Fibroblast of mammary gland (primary cell): Measurements from ENCODE around the gene TBC1D1.
"Not testable (repeated sequence)": the region's sequence is repeated elsewhere in the genome, so short reads cannot be mapped to it uniquely, and the experiment has no call there.

ENCODE experiments used
- DNase-seq: peaks from one replicate; pipeline ENCODE4 v3.0.0-alpha.2; 2010; ENCODE audit warnings: low read depth
- H3K4me3 ChIP-seq: 2 replicates; pipeline ENCODE4 v1.5.1; 2011; ENCODE audit warnings: low read depth, mild to moderate bottlenecking, low read length, moderate library complexity; ENCODE audit not compliant: control insufficient read depth
- CTCF ChIP-seq: conservative IDR thresholded peaks from 2 replicates; pipeline ENCODE4 v1.5.1; 2011; ENCODE audit warnings: low read depth, low read length, inconsistent platforms; ENCODE audit not compliant: control insufficient read depth, insufficient read depth

TBC1D1 gene

DNA sequence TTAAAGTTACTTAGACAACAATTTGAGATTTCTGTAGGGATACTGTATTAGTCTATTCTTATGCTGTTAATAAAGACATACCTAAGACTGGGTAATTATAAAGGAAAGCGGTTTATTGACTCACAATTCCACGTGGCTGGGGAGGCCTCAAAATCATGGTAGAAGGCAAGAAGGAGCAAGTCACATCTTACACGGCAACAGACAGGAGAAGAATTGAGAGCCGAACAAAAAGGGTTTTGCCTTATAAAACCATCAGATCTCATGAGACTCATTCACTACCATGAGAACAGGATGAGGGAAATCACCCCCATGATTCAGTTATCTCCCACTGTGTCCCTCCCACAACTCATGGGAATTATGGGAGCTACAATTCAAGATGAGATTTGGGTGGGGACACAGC lies 80.3 kb downstream of the TBC1D1 start:
- no peak overlapping the region for H3K4me3 ChIP-seq
- DNase-seq: no peak
- TF ChIP-seq CTCF: no peak

DNA sequence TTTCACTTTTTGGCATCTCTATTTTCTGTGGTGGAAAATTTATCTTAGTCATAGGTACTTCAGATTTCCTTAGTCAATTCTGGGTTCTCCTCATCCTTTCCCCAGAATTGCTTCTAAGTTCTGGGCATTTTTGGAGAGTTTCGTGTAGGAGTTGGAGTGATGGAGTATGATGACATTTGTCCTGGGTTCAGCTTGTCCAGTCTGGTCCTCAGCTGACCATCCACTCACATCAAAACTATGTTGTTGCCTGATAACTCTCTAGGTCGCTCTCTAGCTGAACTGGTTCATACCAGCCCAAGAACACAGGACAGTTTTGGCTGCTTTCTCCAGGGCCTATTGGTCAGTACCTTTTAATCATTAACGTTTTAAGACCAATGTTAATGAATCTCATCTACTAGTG lies 82.6 kb downstream of the TBC1D1 start:
- DNase-seq: no peak
- no peak for TF ChIP-seq CTCF
- no peak overlapping the region for H3K4me3 ChIP-seq

- not testable (repeated sequence) for DNase-seq, H3K4me3 ChIP-seq
Measured at GRCh38 chr4:37975321-37975822, 84.5 kb downstream of the TBC1D1 start.

- DNase-seq: no peak
- TF ChIP-seq CTCF: no peak
- H3K4me3 ChIP-seq: peak overlapping the region; percentile 52
Measured at GRCh38 chr4:37976507-37976906, 85.6 kb downstream of the TBC1D1 start.

- no peak for TF ChIP-seq CTCF
- peak overlapping the region; percentile 58 for H3K4me3 ChIP-seq
- DNase-seq: peak; percentile 60
Measured at GRCh38 chr4:37976991-37977470, 86.1 kb downstream of the TBC1D1 start.

- H3K4me3 ChIP-seq: peak overlapping the region; percentile 58
- peak; percentile 48 for TF ChIP-seq CTCF
- peak; percentile 64 for DNase-seq
Measured at GRCh38 chr4:37977471-37978247, 86.8 kb downstream of the TBC1D1 start.

- peak; percentile 21 for DNase-seq
- peak overlapping the region; percentile 58 for H3K4me3 ChIP-seq
- TF ChIP-seq CTCF: no peak
Measured at GRCh38 chr4:37978248-37978924, 87.5 kb downstream of the TBC1D1 start.
